ENCODE measurements around the gene STRN4.

STRN4 gene

DNA sequence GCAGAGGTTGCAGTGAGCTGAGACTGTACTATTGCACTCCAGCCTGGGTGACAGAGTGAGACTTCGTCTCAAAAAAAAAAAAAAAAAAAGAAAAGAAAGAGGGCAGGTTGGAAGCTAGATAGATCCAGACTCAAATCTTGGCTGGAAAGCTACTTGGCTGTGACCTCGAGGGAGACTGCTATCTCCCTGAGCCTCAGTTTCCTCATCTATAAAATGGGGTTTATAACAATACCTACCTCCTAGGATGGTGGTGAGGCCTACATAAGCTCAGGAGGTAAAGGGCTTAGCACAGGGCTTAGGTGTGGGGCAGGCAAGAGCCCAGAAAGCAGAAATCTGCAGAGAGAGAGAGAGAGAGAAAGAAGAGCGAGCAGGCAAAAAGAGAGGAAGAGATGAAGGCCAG is 61.1 kb downstream of the STRN4 start:
- no peak overlapping the region for H3K27ac ChIP-seq (replicated peaks)
- TF ChIP-seq SPI1 (IDR thresholded peaks at IDR 0.05; ENCODE audit: borderline replicate concordance, low read depth) = no peak
- no peak for TF ChIP-seq POLR2AphosphoS5 (IDR thresholded peaks at IDR 0.05; ENCODE audit: low read depth)
- TF ChIP-seq, protein P1, sequence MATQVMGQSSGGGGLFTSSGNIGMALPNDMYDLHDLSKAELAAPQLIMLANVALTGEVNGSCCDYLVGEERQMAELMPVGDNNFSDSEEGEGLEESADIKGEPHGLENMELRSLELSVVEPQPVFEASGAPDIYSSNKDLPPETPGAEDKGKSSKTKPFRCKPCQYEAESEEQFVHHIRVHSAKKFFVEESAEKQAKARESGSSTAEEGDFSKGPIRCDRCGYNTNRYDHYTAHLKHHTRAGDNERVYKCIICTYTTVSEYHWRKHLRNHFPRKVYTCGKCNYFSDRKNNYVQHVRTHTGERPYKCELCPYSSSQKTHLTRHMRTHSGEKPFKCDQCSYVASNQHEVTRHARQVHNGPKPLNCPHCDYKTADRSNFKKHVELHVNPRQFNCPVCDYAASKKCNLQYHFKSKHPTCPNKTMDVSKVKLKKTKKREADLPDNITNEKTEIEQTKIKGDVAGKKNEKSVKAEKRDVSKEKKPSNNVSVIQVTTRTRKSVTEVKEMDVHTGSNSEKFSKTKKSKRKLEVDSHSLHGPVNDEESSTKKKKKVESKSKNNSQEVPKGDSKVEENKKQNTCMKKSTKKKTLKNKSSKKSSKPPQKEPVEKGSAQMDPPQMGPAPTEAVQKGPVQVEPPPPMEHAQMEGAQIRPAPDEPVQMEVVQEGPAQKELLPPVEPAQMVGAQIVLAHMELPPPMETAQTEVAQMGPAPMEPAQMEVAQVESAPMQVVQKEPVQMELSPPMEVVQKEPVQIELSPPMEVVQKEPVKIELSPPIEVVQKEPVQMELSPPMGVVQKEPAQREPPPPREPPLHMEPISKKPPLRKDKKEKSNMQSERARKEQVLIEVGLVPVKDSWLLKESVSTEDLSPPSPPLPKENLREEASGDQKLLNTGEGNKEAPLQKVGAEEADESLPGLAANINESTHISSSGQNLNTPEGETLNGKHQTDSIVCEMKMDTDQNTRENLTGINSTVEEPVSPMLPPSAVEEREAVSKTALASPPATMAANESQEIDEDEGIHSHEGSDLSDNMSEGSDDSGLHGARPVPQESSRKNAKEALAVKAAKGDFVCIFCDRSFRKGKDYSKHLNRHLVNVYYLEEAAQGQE (IDR thresholded peaks at IDR 0.05; ENCODE audit: insufficient replicate concordance, low read depth) = no peak
- no peak for TF ChIP-seq GABPA (IDR thresholded peaks at IDR 0.05; ENCODE audit: low read depth)
- TF ChIP-seq, protein P2, sequence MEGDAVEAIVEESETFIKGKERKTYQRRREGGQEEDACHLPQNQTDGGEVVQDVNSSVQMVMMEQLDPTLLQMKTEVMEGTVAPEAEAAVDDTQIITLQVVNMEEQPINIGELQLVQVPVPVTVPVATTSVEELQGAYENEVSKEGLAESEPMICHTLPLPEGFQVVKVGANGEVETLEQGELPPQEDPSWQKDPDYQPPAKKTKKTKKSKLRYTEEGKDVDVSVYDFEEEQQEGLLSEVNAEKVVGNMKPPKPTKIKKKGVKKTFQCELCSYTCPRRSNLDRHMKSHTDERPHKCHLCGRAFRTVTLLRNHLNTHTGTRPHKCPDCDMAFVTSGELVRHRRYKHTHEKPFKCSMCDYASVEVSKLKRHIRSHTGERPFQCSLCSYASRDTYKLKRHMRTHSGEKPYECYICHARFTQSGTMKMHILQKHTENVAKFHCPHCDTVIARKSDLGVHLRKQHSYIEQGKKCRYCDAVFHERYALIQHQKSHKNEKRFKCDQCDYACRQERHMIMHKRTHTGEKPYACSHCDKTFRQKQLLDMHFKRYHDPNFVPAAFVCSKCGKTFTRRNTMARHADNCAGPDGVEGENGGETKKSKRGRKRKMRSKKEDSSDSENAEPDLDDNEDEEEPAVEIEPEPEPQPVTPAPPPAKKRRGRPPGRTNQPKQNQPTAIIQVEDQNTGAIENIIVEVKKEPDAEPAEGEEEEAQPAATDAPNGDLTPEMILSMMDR (IDR thresholded peaks at IDR 0.05; ENCODE audit: insufficient read depth, low read length) = no peak
- DNase-seq (ENCODE audit: low read depth in 1 of 2, low spot score in 1 of 2) = no peak
- no peaks in the 10 kb centered on the region for H3K27me3 ChIP-seq (ENCODE audit: insufficient read depth, poor library complexity, severe bottlenecking)
- H3K4me3 ChIP-seq (replicated peaks; ENCODE audit: insufficient read depth, low read length) = no peak overlapping the region

DNA sequence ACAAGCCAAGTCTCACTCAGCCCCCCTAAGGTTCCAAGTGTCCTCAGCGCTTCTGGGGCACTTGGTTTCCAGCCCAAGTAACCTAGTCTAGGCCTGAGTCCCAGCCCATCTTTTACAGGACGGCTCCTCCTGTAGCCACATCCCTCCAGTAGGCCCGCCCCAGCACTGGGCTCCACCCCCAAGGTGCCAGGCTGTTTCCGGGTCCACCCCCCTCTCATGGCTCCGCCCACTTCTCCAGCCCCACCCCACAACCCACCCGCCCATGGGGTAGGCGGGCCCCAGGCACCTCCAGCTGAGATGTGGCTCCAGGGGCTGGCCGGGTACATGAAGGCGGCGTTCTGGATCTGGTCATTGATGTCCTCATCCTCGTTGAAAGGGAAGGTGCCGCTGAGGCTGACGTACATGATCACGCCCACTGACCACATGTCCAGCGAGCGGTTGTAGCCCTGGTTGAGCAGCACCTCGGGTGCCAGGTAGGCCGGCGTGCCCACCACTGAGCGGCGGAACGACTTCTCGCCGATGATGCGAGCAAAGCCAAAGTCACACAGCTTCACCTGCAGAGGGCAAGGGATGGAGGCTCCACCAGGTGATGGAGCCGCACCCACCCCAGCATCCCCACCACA is 68.0 kb downstream of the STRN4 start:
- no peak for TF ChIP-seq POLR2AphosphoS5 (IDR thresholded peaks at IDR 0.05; ENCODE audit: low read depth)
- TF ChIP-seq, protein P2 (IDR thresholded peaks at IDR 0.05; ENCODE audit: insufficient read depth, low read length) = no peak
- TF ChIP-seq GABPA (IDR thresholded peaks at IDR 0.05; ENCODE audit: low read depth) = no peak
- no peak for TF ChIP-seq SPI1 (IDR thresholded peaks at IDR 0.05; ENCODE audit: borderline replicate concordance, low read depth)
- TF ChIP-seq, protein P1 (IDR thresholded peaks at IDR 0.05; ENCODE audit: insufficient replicate concordance, low read depth) = no peak
- H3K27ac ChIP-seq (replicated peaks) = no peak overlapping the region
- no peak for DNase-seq (ENCODE audit: low read depth in 1 of 2, low spot score in 1 of 2)
- H3K27me3 ChIP-seq (ENCODE audit: insufficient read depth, poor library complexity, severe bottlenecking) = no peaks in the 10 kb centered on the region
- H3K4me3 ChIP-seq (replicated peaks; ENCODE audit: insufficient read depth, low read length) = no peak overlapping the region

DNA sequence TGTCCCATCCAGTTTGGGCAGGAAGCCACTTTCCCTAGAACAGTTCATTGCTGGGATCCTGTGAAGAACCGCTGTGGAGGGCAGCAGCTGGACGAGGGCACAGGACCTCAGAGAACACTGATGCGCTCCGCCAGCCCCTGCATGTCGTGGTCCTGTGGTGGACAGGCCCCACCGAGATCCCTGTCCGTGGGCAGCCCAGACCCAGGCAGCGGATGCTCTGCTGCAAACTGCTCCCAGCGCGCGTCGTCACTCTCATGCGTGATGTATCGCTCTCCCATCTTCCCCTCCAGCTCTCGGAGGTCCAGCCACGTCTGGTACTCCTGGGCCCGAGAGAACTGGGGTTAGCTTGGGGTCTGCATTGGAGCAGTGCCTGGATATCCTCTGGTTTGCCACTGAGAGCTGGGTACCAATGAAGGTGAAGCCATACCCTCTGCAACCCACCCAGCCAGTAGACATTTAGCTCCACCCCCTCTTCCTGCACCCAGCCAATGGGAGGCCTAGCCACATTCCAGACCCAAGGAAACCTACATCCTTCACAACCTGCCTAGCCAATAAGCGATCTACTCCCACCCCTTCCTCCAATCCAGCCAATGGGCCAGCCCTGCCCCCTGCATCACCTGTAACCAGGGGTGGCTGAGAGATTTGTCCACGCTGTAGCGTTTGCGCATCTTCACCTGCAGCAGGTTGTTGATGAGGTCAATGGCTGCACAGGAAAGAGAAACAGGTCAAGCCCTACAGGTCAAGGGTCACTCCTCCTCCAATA is 71.7 kb downstream of the STRN4 start:
- Histone ChIP-seq H3K27ac (replicated peaks) (no peak overlapping the region), H3K4me3 (replicated peaks; ENCODE audit: insufficient read depth, low read length) (no peak overlapping the region), H3K27me3 (ENCODE audit: insufficient read depth, poor library complexity, severe bottlenecking) (no peaks in the 10 kb centered on the region)
- TF ChIP-seq SPI1 (IDR thresholded peaks at IDR 0.05; ENCODE audit: borderline replicate concordance, low read depth) (no peak), POLR2AphosphoS5 (IDR thresholded peaks at IDR 0.05; ENCODE audit: low read depth) (no peak)
- TF ChIP-seq, protein P2 (IDR thresholded peaks at IDR 0.05; ENCODE audit: insufficient read depth, low read length) = no peak
- no peak for DNase-seq (ENCODE audit: low read depth in 1 of 2, low spot score in 1 of 2)
